CD14-positive monocyte (primary cell): ENCODE data around the gene SLC25A21. TPM values are rescaled to one million over a fixed set of nuclear protein-coding genes. Genes with fewer than 3 reads are reported as not detected.

Experiments
- DNase-seq, 3 donors: peaks; one replicate each; pipeline ENCODE4 v3.0.0-alpha.2; 2011 to 2022
- H2AFZ ChIP-seq: 2 replicates; pipeline ENCODE4 v1.6.0; 2012; ENCODE audit warnings: mild to moderate bottlenecking, low read depth, low read length, inconsistent platforms; ENCODE audit not compliant: insufficient read depth, poor library complexity, severe bottlenecking
- H3K27ac ChIP-seq, 2 donors: 1 replicate in 1 of 2; 2 replicates in 1 of 2; pipeline ENCODE4 v1.5.1; 2012 to 2013; ENCODE audit warnings: low read length in 2 of 2, control low read depth in 1 of 2, inconsistent platforms in 1 of 2, low read depth in 1 of 2, mild to moderate bottlenecking in 1 of 2
- H3K27me3 ChIP-seq, 2 donors: one replicate each; pipeline versions ENCODE4 v1.6.0 to v1.6.1; 2011 to 2013; ENCODE audit warnings: low read length in 2 of 2; ENCODE audit not compliant: control insufficient read depth in 2 of 2, insufficient read depth in 2 of 2
- H3K36me3 ChIP-seq, 2 donors: replicated peaks in 1 of 2; 1 replicate in 1 of 2; 2 replicates in 1 of 2; pipeline versions ENCODE4 v1.5.1 to v1.6.1; 2012 to 2013; ENCODE audit warnings: low read length in 2 of 2, control low read depth in 1 of 2, inconsistent platforms in 1 of 2, mild to moderate bottlenecking in 1 of 2; ENCODE audit not compliant: insufficient read depth in 2 of 2, control insufficient read depth in 1 of 2
- H3K4me1 ChIP-seq, 2 donors: 1 replicate in 1 of 2; 2 replicates in 1 of 2; pipeline versions ENCODE4 v1.5.1 to v1.6.1; 2012 to 2013; ENCODE audit warnings: low read length in 2 of 2, control low read depth in 1 of 2, inconsistent platforms in 1 of 2, mild to moderate bottlenecking in 1 of 2, moderate library complexity in 1 of 2; ENCODE audit not compliant: insufficient read depth in 2 of 2, control insufficient read depth in 1 of 2
- H3K4me2 ChIP-seq: replicated peaks from 2 replicates; pipeline ENCODE3; 2012; ENCODE audit warnings: low read length, moderate library complexity, mild to moderate bottlenecking; ENCODE audit not compliant: poor library complexity, severe bottlenecking; ENCODE audit errors: extremely low read depth
- H3K4me3 ChIP-seq, 3 experiments: fragments of 200-600 bp in 1 of 3; sonication (generic) in 1 of 3; replicated peaks in 1 of 3; 1 replicate in 2 of 3; 2 replicates in 1 of 3; pipeline ENCODE4 v1.5.1; 2011 to 2013; ENCODE audit warnings: low read length in 3 of 3, mild to moderate bottlenecking in 3 of 3, control low read depth in 2 of 3, low read depth in 2 of 3, inconsistent platforms in 1 of 3, moderate library complexity in 1 of 3
- H3K79me2 ChIP-seq: 2 replicates; pipeline ENCODE4 v1.6.0; 2012; ENCODE audit warnings: mild to moderate bottlenecking, control low read depth, inconsistent platforms, low read length, moderate library complexity; ENCODE audit not compliant: insufficient read depth
- H3K9ac ChIP-seq: 2 replicates; pipeline ENCODE4 v1.6.0; 2017; ENCODE audit warnings: low read length, mild to moderate bottlenecking; ENCODE audit not compliant: insufficient read depth, poor library complexity, severe bottlenecking
- H3K9me3 ChIP-seq, 2 donors: replicated peaks in 1 of 2; 1 replicate in 1 of 2; 2 replicates in 1 of 2; pipeline versions ENCODE4 v1.5.1 to v1.6.1; 2012 to 2013; ENCODE audit warnings: low read length in 2 of 2, control low read depth in 1 of 2; ENCODE audit not compliant: control insufficient read depth in 1 of 2, insufficient read depth in 1 of 2
- H4K20me1 ChIP-seq: 2 replicates; pipeline ENCODE4 v1.6.0; 2012; ENCODE audit warnings: mild to moderate bottlenecking, low read length, control low read depth, moderate library complexity; ENCODE audit not compliant: insufficient read depth
- H3K27ac Mint-ChIP-seq, 7 donors: one replicate each; pipeline ENCODE4 v1.8.0; 2020; ENCODE audit warnings: mild to moderate bottlenecking in 7 of 7, mixed read lengths in 7 of 7, moderate library complexity in 6 of 7, inconsistent platforms in 2 of 7
- H3K27me3 Mint-ChIP-seq, 3 donors: one replicate each; pipeline ENCODE4 v1.8.0; 2021 to 2022; ENCODE audit warnings: low read depth in 3 of 3, mild to moderate bottlenecking in 3 of 3, mixed read lengths in 3 of 3, moderate library complexity in 3 of 3, inconsistent platforms in 1 of 3
- H3K36me3 Mint-ChIP-seq, 2 donors: one replicate each; pipeline ENCODE4 v1.8.0; 2020; ENCODE audit warnings: mixed read lengths in 2 of 2, inconsistent platforms in 1 of 2, mild to moderate bottlenecking in 1 of 2
- H3K4me1 Mint-ChIP-seq: one replicate; pipeline ENCODE4 v1.8.0; 2020; ENCODE audit warnings: mild to moderate bottlenecking, mixed read lengths
- H3K4me3 Mint-ChIP-seq, 2 donors: one replicate each; pipeline ENCODE4 v1.8.0; 2020; ENCODE audit warnings: mild to moderate bottlenecking in 2 of 2, mixed read lengths in 2 of 2, moderate library complexity in 1 of 2
- H3K9me3 Mint-ChIP-seq, 7 donors: one replicate each; pipeline ENCODE4 v1.8.0; 2020 to 2022; ENCODE audit warnings: mixed read lengths in 7 of 7, mild to moderate bottlenecking in 6 of 7, moderate library complexity in 6 of 7, inconsistent platforms in 2 of 7
- CTCF ChIP-seq: fragments of 200-600 bp; IDR thresholded peaks from one replicate; pipeline ENCODE4 v1.8.0; 2022; ENCODE audit warnings: antibody characterized with exemption, mild to moderate bottlenecking
- WGBS: methylation state at CpG from one replicate; pipeline ENCODE4 v1.1.5; 2013; ENCODE audit warnings: missing lambda C conversion rate; ENCODE audit not compliant: insufficient coverage; 5-methylcytosine and 5-hydroxymethylcytosine counted together
- intact Hi-C, 2 donors: fragments of 100-400 bp; cut with micrococcal nuclease; formaldehyde crosslinking; loops; one replicate each; pipeline versions ENCODE4 v1.15.0 to v1.15.1; 2023
- polyA plus RNA-seq, 3 donors: library from polyadenylated mRNA; depleted of rRNA in 1 of 3; unstranded in 2 of 3; stranded (reverse) in 1 of 3; fragments of 300-500 nt in 2 of 3; fragments of >200 nt in 1 of 3; fragmentation: Illumina TruSeq in 2 of 3; gene quantifications; 1 replicate in 2 of 3; 2 replicates in 1 of 3; pipeline ENCODE4 v1.2.3, GENCODE V29; 2012 to 2021

The SLC25A21 gene
- polyA plus RNA-seq, 3 donors, result not detected

GRCh38 chr14:36702474-36702873 lies 469.9 kb downstream of the SLC25A21 start:
- peaks cover 0 to 2% (median 1%) of the 10 kb centered on the region in 3 donors for H3K27me3 Mint-ChIP-seq
- no peak for TF ChIP-seq CTCF
- no peaks in the 10 kb centered on the region for H3K36me3 Mint-ChIP-seq
- Histone ChIP-seq H4K20me1 (no peaks in the 10 kb centered on the region), H3K36me3 (no peaks in the 10 kb centered on the region), H3K9ac (no peak overlapping the region), H3K79me2 (no peaks in the 10 kb centered on the region), H3K4me1 (no peaks in the 10 kb centered on the region), H3K9me3 (peaks cover 0 to 3% of the 10 kb centered on the region in 2 donors), H2AFZ (no peak overlapping the region), H3K27me3 (no peaks in the 10 kb centered on the region), H3K4me3 (no peak overlapping the region), H3K4me2 (no peak overlapping the region), H3K27ac (no peak overlapping the region)
- no peak overlapping the region for H3K4me3 Mint-ChIP-seq
- intact Hi-C loops, result no loop called here
- no peak for DNase-seq
- no peaks in the 10 kb centered on the region for H3K4me1 Mint-ChIP-seq
- H3K27ac Mint-ChIP-seq, result no peak overlapping the region
- H3K9me3 Mint-ChIP-seq, result peaks cover 0 to 8% (median 1%) of the 10 kb centered on the region in 7 donors
- WGBS, result no CpG with 5 or more reads among the region's 2 CpGs

GRCh38 chr14:36701132-36701531 lies 471.3 kb downstream of the SLC25A21 start:
- H3K9me3 ChIP-seq, result peaks cover 0 to 3% of the 10 kb centered on the region in 2 donors
- H4K20me1 ChIP-seq, result no peaks in the 10 kb centered on the region
- no peak for TF ChIP-seq CTCF
- H3K9me3 Mint-ChIP-seq, result peaks cover 0 to 9% (median 1%) of the 10 kb centered on the region in 7 donors
- H3K4me1 ChIP-seq, result no peaks in the 10 kb centered on the region
- H3K36me3 ChIP-seq, result no peaks in the 10 kb centered on the region
- no peaks in the 10 kb centered on the region for H3K79me2 ChIP-seq
- H3K27me3 ChIP-seq, result no peaks in the 10 kb centered on the region
- WGBS, result no CpG with 5 or more reads among the region's 1 CpG
- H3K4me2 ChIP-seq, result no peak overlapping the region
- no peak overlapping the region for H3K27ac ChIP-seq
- peaks cover 0 to 2% (median 1%) of the 10 kb centered on the region in 3 donors for H3K27me3 Mint-ChIP-seq
- no peak overlapping the region for H3K9ac ChIP-seq
- no peak overlapping the region for H2AFZ ChIP-seq
- H3K36me3 Mint-ChIP-seq, result no peaks in the 10 kb centered on the region
- DNase-seq, result no peak
- H3K4me3 ChIP-seq, result no peak overlapping the region
- no peaks in the 10 kb centered on the region for H3K4me1 Mint-ChIP-seq
- H3K27ac Mint-ChIP-seq, result no peak overlapping the region
- intact Hi-C loops, result no loop called here
- no peak overlapping the region for H3K4me3 Mint-ChIP-seq
